ENCODE measurements around the gene SPTBN5. TPM values are rescaled to one million over a fixed set of nuclear protein-coding genes. Genes with fewer than 3 reads are reported as not detected.

SPTBN5 gene
- total RNA-seq, 1 donor from 2014 or later, result 0.32 TPM

DNA sequence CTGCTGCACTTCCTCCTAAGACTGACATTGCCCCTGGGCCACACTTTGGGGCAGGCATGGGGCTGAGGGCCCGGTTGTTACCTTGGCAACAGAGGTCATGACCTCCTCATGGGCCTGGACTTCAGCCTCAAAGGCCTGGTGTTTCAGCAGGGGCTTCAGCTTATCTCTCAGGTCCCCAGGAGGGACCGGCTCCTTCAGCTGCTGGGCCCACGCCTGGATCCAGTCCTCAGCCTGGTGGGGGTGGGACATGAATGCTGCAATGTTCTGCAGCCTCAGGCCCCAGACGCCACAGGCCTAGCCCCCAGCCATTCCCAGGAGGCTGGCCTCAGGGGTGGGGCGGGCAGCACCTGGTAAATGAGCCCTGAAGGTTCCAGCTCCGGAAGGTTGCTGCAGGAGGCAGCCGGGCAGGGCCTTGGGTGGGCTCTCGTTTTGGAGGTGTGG lies 27.6 kb downstream of the SPTBN5 start:
- peaks cover 2% of the 10 kb centered on the region for H3K9me3 Mint-ChIP-seq (ENCODE audit: unreplicated experiment)
- no peaks in the 10 kb centered on the region for H3K36me3 Mint-ChIP-seq (ENCODE audit: unreplicated experiment)
- TF ChIP-seq CTCF (IDR thresholded peaks at IDR 0.05; ENCODE audit: partially characterized antibody, unreplicated experiment), result no peak
- H3K27me3 Mint-ChIP-seq (ENCODE audit: unreplicated experiment), result peaks cover 5% of the 10 kb centered on the region
- DNase-seq, result no peak
- no peak overlapping the region for H3K27ac Mint-ChIP-seq (ENCODE audit: unreplicated experiment)
- H3K4me3 Mint-ChIP-seq (ENCODE audit: unreplicated experiment), result no peak overlapping the region
- no peaks in the 10 kb centered on the region for H3K4me1 Mint-ChIP-seq (ENCODE audit: low read depth, unreplicated experiment)

DNA sequence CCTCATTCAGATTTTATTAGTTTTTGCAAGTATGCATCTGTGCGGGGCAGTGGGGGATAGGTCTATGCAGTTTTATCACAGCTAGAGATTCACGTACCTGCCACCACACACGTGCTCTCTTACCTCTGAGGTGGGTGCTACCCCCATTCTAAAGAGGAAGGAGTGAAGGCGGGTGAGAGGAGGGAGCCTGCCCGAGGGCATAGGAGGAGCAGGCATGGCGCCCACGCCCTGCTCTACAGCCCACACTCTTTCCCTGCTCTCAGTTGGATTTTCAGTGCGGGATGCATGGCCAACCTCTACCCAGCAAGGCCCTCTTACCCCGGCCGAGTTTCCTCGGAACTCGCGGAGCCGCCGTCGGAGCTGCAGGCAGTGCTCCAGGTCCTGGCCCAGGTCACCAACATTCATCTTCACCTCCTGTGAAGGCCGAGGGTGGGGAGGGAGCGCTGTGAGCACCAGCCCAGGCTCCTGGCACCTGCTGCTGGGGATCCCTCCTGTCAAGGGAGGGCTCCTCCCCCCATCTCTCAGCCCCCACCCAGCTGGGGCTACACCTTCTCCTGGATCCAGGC lies 28.3 kb downstream of the SPTBN5 start:
- TF ChIP-seq CTCF (IDR thresholded peaks at IDR 0.05; ENCODE audit: partially characterized antibody, unreplicated experiment), result no peak
- Mint-ChIP-seq H3K36me3 (ENCODE audit: unreplicated experiment) (no peaks in the 10 kb centered on the region), H3K9me3 (ENCODE audit: unreplicated experiment) (peaks cover 2% of the 10 kb centered on the region), H3K27me3 (ENCODE audit: unreplicated experiment) (peaks cover 5% of the 10 kb centered on the region), H3K4me3 (ENCODE audit: unreplicated experiment) (no peak overlapping the region), H3K4me1 (ENCODE audit: low read depth, unreplicated experiment) (no peaks in the 10 kb centered on the region), H3K27ac (ENCODE audit: unreplicated experiment) (no peak overlapping the region)
- DNase-seq, result no peak

GRCh38 chr15:41862515-41863116 lies 31.2 kb downstream of the SPTBN5 start:
- no peaks in the 10 kb centered on the region for H3K36me3 Mint-ChIP-seq (ENCODE audit: unreplicated experiment)
- peaks cover 4% of the 10 kb centered on the region for H3K9me3 Mint-ChIP-seq (ENCODE audit: unreplicated experiment)
- TF ChIP-seq CTCF (IDR thresholded peaks at IDR 0.05; ENCODE audit: partially characterized antibody, unreplicated experiment), result no peak
- H3K27ac Mint-ChIP-seq (ENCODE audit: unreplicated experiment), result no peak overlapping the region
- peaks cover 6% of the 10 kb centered on the region for H3K27me3 Mint-ChIP-seq (ENCODE audit: unreplicated experiment)
- no peak for DNase-seq
- no peaks in the 10 kb centered on the region for H3K4me1 Mint-ChIP-seq (ENCODE audit: low read depth, unreplicated experiment)
- no peak overlapping the region for H3K4me3 Mint-ChIP-seq (ENCODE audit: unreplicated experiment)

- Mint-ChIP-seq H3K9me3 (ENCODE audit: unreplicated experiment) (peaks cover 4% of the 10 kb centered on the region), H3K27me3 (ENCODE audit: unreplicated experiment) (peaks cover 6% of the 10 kb centered on the region), H3K4me1 (ENCODE audit: low read depth, unreplicated experiment) (no peaks in the 10 kb centered on the region), H3K4me3 (ENCODE audit: unreplicated experiment) (no peak overlapping the region), H3K36me3 (ENCODE audit: unreplicated experiment) (no peaks in the 10 kb centered on the region), H3K27ac (ENCODE audit: unreplicated experiment) (no peak overlapping the region)
- no peak for TF ChIP-seq CTCF (IDR thresholded peaks at IDR 0.05; ENCODE audit: partially characterized antibody, unreplicated experiment)
- DNase-seq, result no peak
Observed at GRCh38 chr15:41861736-41862356, 32.0 kb downstream of the SPTBN5 start.
